Thyroid gland (tissue), 4 donors: ENCODE measurements around the gene GUCY2C.

Experiments
- CTCF ChIP-seq, 6 experiments: fragments of 200-600 bp in 3 of 6; fragments of 450-650 bp in 3 of 6; sonication (generic) in 3 of 6; IDR thresholded peaks; one replicate each; pipeline ENCODE4 v1.5.1; 2016 to 2019; ENCODE audit warnings: antibody characterized with exemption in 6 of 6, mild to moderate bottlenecking in 2 of 6, inconsistent platforms in 1 of 6, moderate library complexity in 1 of 6
- POLR2A ChIP-seq, 2 donors: fragments of 450-650 bp; IDR thresholded peaks; one replicate each; pipeline ENCODE4 v1.6.1; 2017; ENCODE audit warnings: antibody characterized with exemption in 2 of 2, mild to moderate bottlenecking in 2 of 2, moderate library complexity in 1 of 2

GRCh38 chr12:14573118-14573517 is 123.3 kb downstream of the GUCY2C start:
- TF ChIP-seq CTCF (IDR thresholded peaks at IDR 0.05), result no peak
- TF ChIP-seq POLR2A (IDR thresholded peaks at IDR 0.05), result no peak
